Inflammatory macrophage (primary cell): ENCODE results near the gene BPIFB6.

ENCODE experiments used
- DNase-seq, 2 donors: peaks; one replicate each; pipeline ENCODE4 v3.0.0-alpha.2; 2020 to 2022

BPIFB6 gene

GRCh38 chr20:33002087-33002808 is 29.2 kb upstream of the BPIFB6 start:
- no peak for DNase-seq

- DNase-seq = no peak
Observed at GRCh38 chr20:33004141-33004751, 27.2 kb upstream of the BPIFB6 start, which contains the start of gene SUN5. SUN5 (minus strand) TSS chr20:33004433; CDS start chr20:33004340, 93 bp downstream.

GRCh38 chr20:33005132-33005566 is 26.3 kb upstream of the BPIFB6 start:
- peak; percentile 47 to 49 for DNase-seq

- DNase-seq = no peak
Observed at GRCh38 chr20:33005908-33006775, 25.3 kb upstream of the BPIFB6 start.

GRCh38 chr20:33006776-33007375 is 24.6 kb upstream of the BPIFB6 start:
- no peak for DNase-seq

- no peak for DNase-seq
Observed at GRCh38 chr20:33007376-33008335, 23.8 kb upstream of the BPIFB6 start, which contains the start of gene BPIFB2. BPIFB2 (plus strand) TSS chr20:33007704; CDS start chr20:33008575, 871 bp downstream.

- no peak for DNase-seq
Observed at GRCh38 chr20:33008336-33009213, 22.9 kb upstream of the BPIFB6 start.

- no peak for DNase-seq
Observed at GRCh38 chr20:33009214-33010132, 22.0 kb upstream of the BPIFB6 start.

GRCh38 chr20:33010133-33010504 is 21.3 kb upstream of the BPIFB6 start:
- DNase-seq = no peak

GRCh38 chr20:33010674-33011449 is 20.6 kb upstream of the BPIFB6 start:
- DNase-seq = no peak

- DNase-seq = no peak
Observed at GRCh38 chr20:33012327-33013189, 18.9 kb upstream of the BPIFB6 start.

GRCh38 chr20:33013701-33014326 is 17.6 kb upstream of the BPIFB6 start:
- no peak for DNase-seq

GRCh38 chr20:33014336-33015113 is 16.9 kb upstream of the BPIFB6 start:
- DNase-seq = no peak

GRCh38 chr20:33015114-33015484 is 16.3 kb upstream of the BPIFB6 start:
- no peak for DNase-seq

GRCh38 chr20:33015700-33016580 is 15.5 kb upstream of the BPIFB6 start:
- no peak for DNase-seq
